GM12878 (cell line): ENCODE measurements around the gene CCDC74B. TPM values are rescaled to one million over a fixed set of nuclear protein-coding genes. Genes with fewer than 3 reads are reported as not detected.
"Not testable (repeated sequence)": the region's sequence is repeated elsewhere in the genome, so short reads cannot be mapped to it uniquely, and the experiment has no call there.

Experiments used
- ATAC-seq: fragments of 200-7000 bp; cut with Tn5 transposase; 3 replicates; pipeline ENCODE4 v1.9.1; 2020; ENCODE audit warnings: mild to moderate bottlenecking, moderate library complexity
- BruUV-seq: library from RNA; stranded (reverse); fragments of 400-500 nt; replicated peaks from 2 replicates; lab custom pipeline; 2021; lab: Mats Ljungman, UMichigan
- CTCF ChIA-PET: fragments of 300-600 bp; sonication (Branson Sonifier 250); formaldehyde crosslinking; extraction: SDS; loops from one replicate; lab custom pipeline; 2021; ENCODE audit warnings: inconsistent platforms; lab: Yijun Ruan, JAX
- POLR2A ChIA-PET: fragments of 350-600 bp; formaldehyde crosslinking; extraction: SDS; loops from one replicate; lab custom pipeline; 2021; ENCODE audit warnings: inconsistent platforms; lab: Charles Lee
- RAD21 ChIA-PET: fragments of 300-600 bp; sonication (Branson Sonifier 250); formaldehyde crosslinking; loops from one replicate; lab custom pipeline; 2023; ENCODE audit warnings: antibody characterized with exemption; ENCODE audit not compliant: unreplicated experiment; lab: Charles Lee
- SMC1A ChIA-PET: fragments of 300-600 bp; sonication (Branson Sonifier 250); formaldehyde crosslinking; loops from one replicate; lab custom pipeline; 2023; ENCODE audit not compliant: unreplicated experiment, uncharacterized antibody; lab: Charles Lee
- DNase-seq: peaks from one replicate; pipeline ENCODE4 v3.0.0-alpha.2; 2011; ENCODE audit warnings: low read depth, low spot score
- FAIRE-seq: peaks from 3 replicates; lab custom pipeline; 2011; peaks lifted over from hg19 to GRCh38; lab: Jason Lieb, UNC
- H2AFZ ChIP-seq: 2 replicates; pipeline ENCODE4 v1.6.0; 2011; ENCODE audit warnings: low read depth, low read length, control low read depth; ENCODE audit not compliant: control insufficient read depth
- H3K27ac ChIP-seq: 2 replicates; pipeline ENCODE4 v1.5.1; 2011; ENCODE audit warnings: control low read depth; ENCODE audit not compliant: control insufficient read depth, insufficient read depth
- H3K27me3 ChIP-seq, 2 experiments: replicated peaks in 1 of 2; 2 replicates each; pipeline versions ENCODE4 v1.6.0 to v1.6.1; 2011; ENCODE audit warnings: low read length in 1 of 2; ENCODE audit not compliant: control insufficient read depth in 2 of 2, insufficient read depth in 2 of 2
- H3K36me3 ChIP-seq, 2 experiments: 2 replicates each; pipeline ENCODE4 v1.5.1; 2011; ENCODE audit warnings: low read length in 1 of 2; ENCODE audit not compliant: control insufficient read depth in 2 of 2, insufficient read depth in 2 of 2
- H3K4me1 ChIP-seq: 2 replicates; pipeline ENCODE4 v1.6.1; 2011; ENCODE audit warnings: mild to moderate bottlenecking, low read length, moderate library complexity, mixed read lengths; ENCODE audit not compliant: control insufficient read depth, insufficient read depth
- H3K4me2 ChIP-seq: 2 replicates; pipeline ENCODE4 v1.6.0; 2011; ENCODE audit warnings: control low read depth; ENCODE audit not compliant: control insufficient read depth, insufficient read depth
- H3K4me3 ChIP-seq: fragments of 200-600 bp; sonication (generic); 2 replicates; pipeline ENCODE4 v1.5.1; 2016
- H3K79me2 ChIP-seq: 2 replicates; pipeline ENCODE4 v1.6.0; 2011; ENCODE audit warnings: low read length; ENCODE audit not compliant: control insufficient read depth, insufficient read depth
- H3K9ac ChIP-seq: 2 replicates; pipeline ENCODE4 v1.8.0; 2011; ENCODE audit warnings: low read length, control low read depth, mixed read lengths; ENCODE audit not compliant: control insufficient read depth, insufficient read depth
- H3K9me3 ChIP-seq: replicated peaks from 3 replicates; pipeline ENCODE4 v1.5.1; 2011; ENCODE audit warnings: mild to moderate bottlenecking, low read length; ENCODE audit not compliant: control insufficient read depth, insufficient read depth
- H4K20me1 ChIP-seq: 2 replicates; pipeline ENCODE4 v1.6.0; 2011; ENCODE audit not compliant: control insufficient read depth, insufficient read depth
- BHLHE40 ChIP-seq, 2 experiments: fragments of 450-650 bp in 1 of 2; IDR thresholded peaks; 2 replicates each; pipeline ENCODE4 v1.6.1; 2011 to 2017; ENCODE audit warnings: low read depth in 2 of 2, borderline replicate concordance in 1 of 2, improper control_type of control experiment in 1 of 2, low read length in 1 of 2, mild to moderate bottlenecking in 1 of 2
- CHD2 ChIP-seq: IDR thresholded peaks from 2 replicates; pipeline ENCODE4 v1.6.1; 2011; ENCODE audit warnings: low read depth, low read length, improper control_type of control experiment, borderline replicate concordance
- CHD4 ChIP-seq: fragments of 200-600 bp; sonication (generic); IDR thresholded peaks from 2 replicates; pipeline ENCODE4 v1.6.1; 2016; ENCODE audit warnings: mild to moderate bottlenecking
- CREM ChIP-seq: IDR thresholded peaks from 2 replicates; pipeline ENCODE4 v1.6.1; 2014; ENCODE audit warnings: antibody characterized with exemption, low read depth
- DPF2 ChIP-seq: fragments of 450-650 bp; IDR thresholded peaks from 2 replicates; pipeline ENCODE4 v1.6.1; 2017; ENCODE audit warnings: mild to moderate bottlenecking
- EP300 ChIP-seq, 2 experiments: fragments of 150-350 bp in 1 of 2; IDR thresholded peaks; 2 replicates each; pipeline ENCODE4 v1.6.1; 2011 to 2012; ENCODE audit warnings: low read depth in 2 of 2, low read length in 2 of 2, borderline replicate concordance in 1 of 2, improper control_type of control experiment in 1 of 2, inconsistent platforms in 1 of 2; ENCODE audit not compliant: control insufficient read depth in 1 of 2
- IKZF1 ChIP-seq: fragments of 450-650 bp; conservative IDR thresholded peaks from 2 replicates; pipeline ENCODE4 v1.6.1; 2017; ENCODE audit warnings: antibody characterized with exemption, mild to moderate bottlenecking
- MEF2B ChIP-seq: fragments of 450-650 bp; IDR thresholded peaks from 2 replicates; pipeline ENCODE4 v1.6.1; 2018; ENCODE audit warnings: mild to moderate bottlenecking, moderate library complexity; ENCODE audit not compliant: partially characterized antibody, poor library complexity, severe bottlenecking
- MTA2 ChIP-seq: fragments of 450-650 bp; IDR thresholded peaks from 2 replicates; pipeline ENCODE4 v1.6.1; 2016; ENCODE audit warnings: low read depth, mild to moderate bottlenecking, moderate library complexity
- RAD21 ChIP-seq: IDR thresholded peaks from 2 replicates; pipeline ENCODE4 v1.6.1; 2011; ENCODE audit warnings: mild to moderate bottlenecking, low read depth, low read length, moderate library complexity; ENCODE audit not compliant: insufficient read depth
- RUNX3 ChIP-seq: IDR thresholded peaks from 2 replicates; pipeline ENCODE4 v1.6.1; 2012; ENCODE audit warnings: low read length, inconsistent platforms
- SUZ12 ChIP-seq: fragments of 200-600 bp; sonication (generic); IDR thresholded peaks from one replicate; pipeline ENCODE4 v1.6.1; 2018; ENCODE audit warnings: antibody characterized with exemption, mild to moderate bottlenecking; ENCODE audit not compliant: unreplicated experiment
- TBL1XR1 ChIP-seq: IDR thresholded peaks from 2 replicates; pipeline ENCODE4 v1.6.1; 2012; ENCODE audit warnings: low read depth, low read length, improper control_type of control experiment
- ZNF384 ChIP-seq: IDR thresholded peaks from 2 replicates; pipeline ENCODE4 v1.6.1; 2012; ENCODE audit warnings: low read depth, mild to moderate bottlenecking, low read length, improper control_type of control experiment, borderline replicate concordance
- WGBS: methylation state at CpG from one replicate; pipeline ENCODE4 v1.1.6; 2016; ENCODE audit warnings: low lambda C conversion rate; ENCODE audit not compliant: insufficient replicate concordance, insufficient coverage; ENCODE audit errors: missing lambda C conversion rate; 5-methylcytosine and 5-hydroxymethylcytosine counted together
- in situ Hi-C: fragments of 300-500 bp; cut with MboI; formaldehyde crosslinking; loops from 9 replicates; pipeline ENCODE4 v1.14.3; 2018; ENCODE audit warnings: mixed read lengths
- intact Hi-C: fragments of 100-400 bp; cut with micrococcal nuclease; formaldehyde crosslinking; loops from one replicate; pipeline ENCODE4 v1.14.2; 2022; ENCODE audit not compliant: unreplicated experiment
- polyA plus RNA-seq, 11 experiments: library from polyadenylated mRNA; depleted of rRNA in 4 of 11; unstranded in 6 of 11; stranded (reverse) in 5 of 11; fragments of >200 nt; fragmentation: Nextera tagmentation in 4 of 11; fragmentation: Illumina TruSeq in 1 of 11; extraction: Ambion mirVana in 4 of 11; extraction: Trizol in 1 of 11; gene quantifications; 1 replicate in 1 of 11; 2 replicates in 10 of 11; pipeline versions ENCODE4 v1.2.1 to v1.2.3, GENCODE V29; 2011 to 2016; ENCODE audit warnings: inconsistent platforms in 2 of 11, missing spikeins in 2 of 11, low read depth in 1 of 11
- total RNA-seq, 4 experiments: library from RNA; depleted of rRNA in 3 of 4; stranded (reverse); fragments of >200 nt in 3 of 4; fragmentation: Illumina TruSeq in 1 of 4; extraction: Trizol in 1 of 4; gene quantifications; 2 replicates each; pipeline versions ENCODE4 v1.2.1 to v1.2.3, GENCODE V29; 2013 to 2021
- TF ChIP-seq, protein P1 (sequence below): fragments of 450-650 bp; IDR thresholded peaks from 2 replicates; pipeline ENCODE4 v1.6.1; 2016; ENCODE audit warnings: mild to moderate bottlenecking
- TF ChIP-seq, protein P2 (sequence below): IDR thresholded peaks from 2 replicates; pipeline ENCODE4 v1.6.1; 2011; ENCODE audit warnings: low read depth, mild to moderate bottlenecking, low read length, moderate library complexity, borderline replicate concordance; ENCODE audit errors: extremely low read depth

CCDC74B gene
- total and polyA plus RNA-seq, 10 of the 15 experiments (the other 5 are each of a cell fraction or from before 2014, with no cell fraction given): 0.52 to 21.2 (median 9.7) TPM

DNA sequence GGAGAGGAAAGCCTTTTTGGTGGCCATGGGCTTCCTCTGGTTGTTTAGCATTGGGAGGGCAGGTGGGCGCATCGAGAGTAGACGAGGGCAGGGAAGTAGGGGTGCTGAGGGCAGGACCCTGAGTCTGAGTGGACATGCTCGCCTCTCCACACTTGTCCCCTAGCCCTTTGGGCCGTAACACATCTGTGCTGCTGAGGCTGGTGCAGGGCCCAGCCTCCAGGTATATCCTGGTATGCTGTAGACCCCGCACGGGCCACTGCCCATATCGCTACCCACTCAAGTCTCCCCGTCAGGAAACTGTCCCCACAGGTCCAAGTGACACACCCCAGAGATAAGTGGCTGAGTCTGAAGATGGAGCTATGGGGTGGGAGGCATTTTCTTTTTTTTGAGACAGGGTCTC lies 13.7 kb upstream of the CCDC74B start (continued):
- no peak for TF ChIP-seq MTA2
- TF ChIP-seq SUZ12: no peak
- TF ChIP-seq, protein P1, sequence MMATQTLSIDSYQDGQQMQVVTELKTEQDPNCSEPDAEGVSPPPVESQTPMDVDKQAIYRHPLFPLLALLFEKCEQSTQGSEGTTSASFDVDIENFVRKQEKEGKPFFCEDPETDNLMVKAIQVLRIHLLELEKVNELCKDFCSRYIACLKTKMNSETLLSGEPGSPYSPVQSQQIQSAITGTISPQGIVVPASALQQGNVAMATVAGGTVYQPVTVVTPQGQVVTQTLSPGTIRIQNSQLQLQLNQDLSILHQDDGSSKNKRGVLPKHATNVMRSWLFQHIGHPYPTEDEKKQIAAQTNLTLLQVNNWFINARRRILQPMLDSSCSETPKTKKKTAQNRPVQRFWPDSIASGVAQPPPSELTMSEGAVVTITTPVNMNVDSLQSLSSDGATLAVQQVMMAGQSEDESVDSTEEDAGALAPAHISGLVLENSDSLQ: no peak
- TF ChIP-seq DPF2: no peak
- TF ChIP-seq, protein P2, sequence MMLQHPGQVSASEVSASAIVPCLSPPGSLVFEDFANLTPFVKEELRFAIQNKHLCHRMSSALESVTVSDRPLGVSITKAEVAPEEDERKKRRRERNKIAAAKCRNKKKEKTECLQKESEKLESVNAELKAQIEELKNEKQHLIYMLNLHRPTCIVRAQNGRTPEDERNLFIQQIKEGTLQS: no peak
- TF ChIP-seq CHD4: no peak
- no peak for TF ChIP-seq CHD2
- TF ChIP-seq, all 136 proteins: peak for 0

DNA sequence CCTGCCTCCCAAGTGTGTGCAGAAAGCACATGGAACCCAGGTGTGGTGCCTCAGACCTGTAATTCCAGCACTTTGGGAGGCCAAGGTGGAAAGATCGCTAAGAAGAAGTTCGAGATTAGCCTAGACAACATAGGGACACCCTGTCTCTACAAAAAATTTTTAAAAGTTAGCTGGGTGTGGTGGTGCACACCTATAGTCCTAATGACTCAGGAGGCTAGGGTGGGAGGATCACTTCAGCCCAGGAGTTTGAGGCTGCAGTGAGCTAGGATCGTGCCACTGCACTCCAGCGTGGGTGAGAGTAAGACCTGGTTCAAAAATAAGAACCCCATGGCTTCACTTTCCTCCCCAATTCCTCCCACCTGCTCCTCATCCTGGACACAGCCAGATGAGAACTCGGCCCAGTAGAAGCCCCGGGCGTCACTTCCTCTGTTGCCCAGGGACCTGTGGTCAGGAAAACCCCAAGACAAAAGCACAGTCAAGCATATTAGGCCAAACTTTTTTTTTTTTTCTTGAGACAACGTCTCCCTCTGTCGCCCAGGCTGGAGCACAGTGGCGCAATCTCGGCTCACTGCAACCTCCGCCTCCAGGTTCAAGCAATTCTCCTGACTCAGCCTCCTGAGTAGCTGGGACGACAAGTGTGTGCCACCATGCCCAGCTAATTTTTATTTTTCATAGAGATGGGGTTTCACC lies 13.1 kb upstream of the CCDC74B start:
- H3K4me2 ChIP-seq: 0 out of 2 replicates have a peak overlapping the region, but pooled peaks have one; percentile 9
- FAIRE-seq (peak; percentile 96), DNase-seq (peak; percentile 60), ATAC-seq (peak; percentile 86)
- H3K36me3 ChIP-seq: peaks cover 0 to 15% of the 10 kb centered on the region in 2 experiments; a peak in 2 of 4 replicates
- H4K20me1 ChIP-seq, H3K4me3 ChIP-seq, H3K9ac ChIP-seq, H3K79me2 ChIP-seq, H2AFZ ChIP-seq, H3K27me3 ChIP-seq, POLR2A ChIA-PET, BruUV-seq, H3K9me3 ChIP-seq: not testable (repeated sequence)
- H3K27ac ChIP-seq: peak overlapping the region; percentile 75
- 2% methylated on average over 13 of the region's 13 CpGs for WGBS
- intact Hi-C loops: loop anchor here (1.0 kb wide), 1 partner anchor 1514 kb away; no protein-coding TSS in a partner anchor
- SMC1A ChIA-PET: interaction anchor here (0.7 to 1.4 kb wide), 2 partner anchors 23 to 173 kb away, joined by 4 to 5 read pairs; partner anchors contain the start of gene SMPD4
- CTCF ChIA-PET: interaction anchor here (0.6 to 1.5 kb wide), 6 partner anchors 20 to 179 kb away, joined by 3 to 5 read pairs (median 4); partner anchors contain the start of gene SMPD4
- H3K4me1 ChIP-seq: peaks cover 18% of the 10 kb centered on the region
- in situ Hi-C loops: loop anchor here (5.0 to 10.0 kb wide), 2 partner anchors 179 to 1517 kb away; no protein-coding TSS in a partner anchor
- RAD21 ChIA-PET: interaction anchor here (1.0 to 1.2 kb wide), 3 partner anchors 23 to 1514 kb away, joined by 3 to 4 read pairs (median 4); partner anchors contain the start of gene SMPD4
- peak; percentile 85 for TF ChIP-seq CREM
- TF ChIP-seq MEF2B: peak; percentile 88
- peak; percentile 40; the same call in 1 of the 2 replicates for TF ChIP-seq RAD21
- peak; percentile 13; the same call in 1 of the 2 replicates for TF ChIP-seq MTA2
- TF ChIP-seq ZNF384: peak; percentile 86
- 0 out of 2 replicates have a peak, but pooled peaks have one; percentile 16 for TF ChIP-seq TBL1XR1
- TF ChIP-seq RUNX3: peak; percentile 90
- TF ChIP-seq BHLHE40 (IDR thresholded peaks at IDR 0.05; ENCODE audit: borderline replicate concordance in 1 of 2, low read depth in 2 of 2, low read length in 1 of 2): peak in 1 of 2 experiments; percentile 22; a peak in 1 of 4 replicates
- TF ChIP-seq EP300 (IDR thresholded peaks at IDR 0.05; ENCODE audit: borderline replicate concordance in 1 of 2, control insufficient read depth in 1 of 2, low read depth in 2 of 2, low read length in 2 of 2): 0 out of 4 replicates have a peak, but pooled peaks of 1 of the 2 experiments have one; percentile 17
- peak; percentile 30; the same call in 1 of the 2 replicates for TF ChIP-seq IKZF1
